NCI-H345 treated with DMSO at 0.1 percent for 48 hours (cell line): ENCODE data around the gene ULK3.

Experiments used
- DNase-seq: peaks from one replicate; lab custom pipeline; 2025; ENCODE audit not compliant: unreplicated experiment; lab: John Stamatoyannopoulos, UW

ULK3 gene

DNA sequence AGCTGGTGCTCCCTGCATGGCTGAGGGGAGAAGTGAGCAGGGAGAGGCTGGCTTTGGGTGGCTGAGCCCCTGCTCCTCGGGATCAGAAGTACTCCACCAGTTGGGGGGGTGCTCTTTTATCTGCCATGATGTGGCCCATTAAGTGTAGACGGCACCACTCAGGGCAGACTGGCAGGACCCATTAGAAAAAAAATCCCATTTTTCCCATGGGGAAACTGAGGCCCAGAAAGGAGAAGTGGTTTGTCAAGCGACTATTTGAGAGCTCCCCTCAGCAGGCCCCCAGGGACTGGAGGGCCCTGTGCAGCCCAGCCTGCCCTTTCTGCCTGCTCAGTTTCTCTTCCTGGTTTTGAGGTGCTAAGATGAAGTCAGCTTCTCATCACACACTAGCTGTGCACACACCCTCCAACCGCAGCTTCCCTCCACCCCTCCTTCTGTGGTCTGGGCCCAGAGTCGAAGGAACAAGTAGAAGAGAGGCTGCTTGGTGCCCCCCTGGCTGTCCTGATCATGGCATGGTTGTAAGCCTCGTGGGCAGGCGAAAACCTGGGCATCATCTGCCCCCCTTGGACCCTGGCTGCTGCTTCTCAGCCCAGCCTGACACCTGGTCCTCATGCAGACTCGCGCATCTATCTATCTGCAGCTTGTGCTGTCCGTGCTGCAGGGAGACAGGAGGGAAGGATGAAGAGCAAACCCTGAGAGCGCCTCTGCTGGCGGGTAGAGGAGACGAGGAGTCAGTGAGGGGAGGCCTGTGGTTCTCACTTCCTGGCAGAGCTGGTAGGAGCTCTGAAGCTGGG is 55.5 kb downstream of the ULK3 start:
- DNase-seq: no peak

DNA sequence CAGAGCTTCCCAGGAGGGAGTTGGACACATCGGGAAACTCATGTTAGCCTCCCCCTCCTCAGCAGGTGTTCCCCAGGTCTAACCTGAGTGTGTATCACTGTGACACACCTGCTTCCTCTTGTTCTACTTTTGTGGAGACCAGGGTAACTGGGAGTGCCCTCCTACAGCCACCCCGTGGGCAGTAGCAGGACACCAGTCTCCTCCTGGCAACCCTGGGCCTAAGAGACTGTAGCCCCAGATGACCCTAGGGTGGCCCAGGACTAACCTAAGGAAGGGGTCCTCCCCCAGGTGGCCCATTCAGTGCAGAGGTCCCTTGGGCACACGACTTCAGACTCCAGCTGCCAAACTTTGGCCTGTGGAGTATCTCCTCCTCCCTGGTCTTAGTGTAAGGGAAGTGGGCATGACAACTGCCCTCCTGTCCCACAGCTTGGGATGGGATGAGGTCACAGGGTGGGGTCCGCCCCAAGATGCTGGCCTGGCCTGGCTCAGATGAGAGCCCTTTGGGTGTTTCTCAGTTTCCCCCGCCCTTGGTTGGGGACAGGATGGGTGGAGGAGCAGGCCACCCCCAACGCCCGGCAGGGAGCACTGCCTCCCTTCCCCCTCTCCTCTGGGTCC is 56.3 kb downstream of the ULK3 start:
- no peak for DNase-seq
